Erythroblast (primary cell): ENCODE measurements around the gene SHLD1.

Source experiments
- GATA1 ChIP-seq: IDR thresholded peaks from 2 replicates; pipeline ENCODE4 v1.6.1; 2011; ENCODE audit warnings: low read depth, mild to moderate bottlenecking, control low read depth, low read length, moderate library complexity
- POLR2A ChIP-seq: IDR thresholded peaks from 2 replicates; pipeline ENCODE4 v1.6.1; 2011; ENCODE audit warnings: mild to moderate bottlenecking, low read length

- TF ChIP-seq POLR2A = no peak
- no peak for TF ChIP-seq GATA1
Observed at GRCh38 chr20:5716953-5717352, 33.2 kb upstream of the SHLD1 start.
